Common myeloid progenitor, CD34-positive (primary cell): ENCODE data around the gene PCDHA8.
"Not testable (repeated sequence)": the region's sequence is repeated elsewhere in the genome, so short reads cannot be mapped to it uniquely, and the experiment has no call there.

Source experiments
- CTCF ChIA-PET: fragments of 350-600 bp; sonication (Branson Sonifier 250); formaldehyde crosslinking; loops from one replicate; lab custom pipeline; 2021; ENCODE audit warnings: antibody characterized with exemption; lab: Charles Lee
- POLR2A ChIA-PET: fragments of 350-600 bp; sonication (Branson Sonifier 250); formaldehyde crosslinking; loops from one replicate; lab custom pipeline; 2021; ENCODE audit warnings: antibody characterized with exemption; lab: Charles Lee
- DNase-seq, 3 donors: peaks; one replicate each; pipeline versions ENCODE4 v3.0.0 to v3.0.0-alpha.2; 2013
- H3K27ac ChIP-seq, 2 experiments: 1 replicate in 1 of 2; 2 replicates in 1 of 2; pipeline ENCODE4 v1.7.0; 2013; ENCODE audit warnings: inconsistent platforms in 2 of 2, low read length in 2 of 2, mild to moderate bottlenecking in 2 of 2, low read depth in 1 of 2, moderate library complexity in 1 of 2; ENCODE audit not compliant: severe bottlenecking in 2 of 2, insufficient read depth in 1 of 2, poor library complexity in 1 of 2
- H3K27me3 ChIP-seq, 5 experiments: replicated peaks in 2 of 5; 1 replicate in 3 of 5; 2 replicates in 2 of 5; pipeline versions ENCODE4 v1.6.1 to v1.7.0; 2013; ENCODE audit warnings: low read length in 4 of 5, mild to moderate bottlenecking in 2 of 5, moderate library complexity in 2 of 5, inconsistent platforms in 1 of 5; ENCODE audit not compliant: insufficient read depth in 5 of 5, control insufficient read depth in 4 of 5
- H3K36me3 ChIP-seq, 4 experiments: 1 replicate in 2 of 4; 2 replicates in 2 of 4; pipeline versions ENCODE4 v1.6.1 to v1.7.0; 2013; ENCODE audit warnings: low read length in 3 of 4, control low read depth in 1 of 4, mild to moderate bottlenecking in 1 of 4; ENCODE audit not compliant: control insufficient read depth in 4 of 4, insufficient read depth in 4 of 4
- H3K4me1 ChIP-seq, 4 experiments: 1 replicate in 3 of 4; 2 replicates in 1 of 4; pipeline versions ENCODE4 v1.6.1 to v1.7.1; 2013; ENCODE audit warnings: low read length in 3 of 4, mild to moderate bottlenecking in 3 of 4, control low read depth in 1 of 4, inconsistent platforms in 1 of 4, moderate library complexity in 1 of 4; ENCODE audit not compliant: control insufficient read depth in 4 of 4, insufficient read depth in 4 of 4; ENCODE audit errors: control extremely low read depth in 1 of 4
- H3K4me3 ChIP-seq, 7 experiments: 1 replicate in 4 of 7; 2 replicates in 3 of 7; pipeline versions ENCODE4 v1.5.1 to v1.7.0; 2013; ENCODE audit warnings: mild to moderate bottlenecking in 7 of 7, low read length in 6 of 7, moderate library complexity in 6 of 7, inconsistent platforms in 2 of 7, low read depth in 2 of 7, control low read depth in 1 of 7; ENCODE audit not compliant: insufficient read depth in 4 of 7, control insufficient read depth in 1 of 7; ENCODE audit errors: extremely low read depth in 1 of 7
- H3K9me3 ChIP-seq, 5 experiments: 1 replicate in 4 of 5; 2 replicates in 1 of 5; pipeline versions ENCODE4 v1.6.1 to v1.7.1; 2013; ENCODE audit warnings: low read length in 4 of 5, mild to moderate bottlenecking in 2 of 5, inconsistent platforms in 1 of 5, low read depth in 1 of 5, moderate library complexity in 1 of 5; ENCODE audit not compliant: control insufficient read depth in 4 of 5, insufficient read depth in 2 of 5; ENCODE audit errors: control extremely low read depth in 1 of 5
- WGBS: methylation state at CpG from one replicate; pipeline ENCODE4 v1.1.5; 2013; ENCODE audit not compliant: insufficient coverage; 5-methylcytosine and 5-hydroxymethylcytosine counted together

The PCDHA8 gene

GRCh38 chr5:140821375-140822280, 19.4 kb upstream of the PCDHA8 start, which contains the start of gene PCDHA5:
Gene PCDHA5, plus strand, starts transcription at chr5:140821613.
- WGBS: 33% methylated on average over 29 of the region's 39 CpGs
- Histone ChIP-seq H3K27ac (no peak within 1 kb of the TSS), H3K4me3 (no peak within 1 kb of the TSS), H3K36me3 (no peaks in the 10 kb centered on the region), H3K4me1 (no peaks in the 10 kb centered on the region), H3K9me3 (peaks cover 1 to 28% (median 21%) of the 10 kb centered on the region in 5 experiments), H3K27me3 (peaks cover 0 to 5% (median 2%) of the 10 kb centered on the region in 5 experiments)
- POLR2A ChIA-PET: no interaction called here
- CTCF ChIA-PET: no interaction called here
- peak in 2 of 3 donors; percentile 13 to 24 for DNase-seq

DNA sequence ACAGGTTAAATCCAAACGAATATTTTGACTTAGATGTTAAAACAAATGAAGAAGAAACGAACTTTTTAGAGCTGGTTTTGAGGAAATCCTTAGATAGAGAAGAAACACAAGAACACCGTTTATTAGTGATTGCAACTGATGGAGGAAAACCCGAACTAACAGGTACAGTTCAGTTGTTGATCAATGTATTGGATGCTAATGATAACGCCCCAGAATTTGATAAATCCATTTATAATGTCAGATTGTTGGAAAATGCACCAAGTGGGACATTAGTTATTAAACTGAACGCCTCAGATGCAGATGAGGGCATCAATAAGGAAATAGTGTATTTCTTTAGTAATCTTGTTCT, 18.7 kb upstream of the PCDHA8 start:
- POLR2A ChIA-PET: no interaction called here

DNA sequence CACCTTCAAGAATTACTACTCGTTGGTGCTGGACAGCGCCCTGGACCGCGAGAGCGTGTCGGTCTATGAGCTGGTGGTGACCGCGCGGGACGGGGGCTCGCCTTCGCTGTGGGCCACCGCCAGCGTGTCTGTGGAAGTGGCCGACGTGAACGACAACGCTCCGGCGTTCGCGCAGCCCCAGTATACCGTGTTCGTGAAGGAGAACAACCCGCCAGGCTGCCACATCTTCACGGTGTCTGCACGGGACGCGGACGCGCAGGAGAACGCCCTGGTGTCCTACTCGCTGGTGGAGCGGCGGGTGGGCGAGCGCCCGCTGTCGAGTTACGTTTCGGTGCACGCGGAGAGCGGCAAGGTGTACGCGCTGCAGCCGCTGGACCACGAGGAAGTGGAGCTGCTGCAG, 18.0 kb upstream of the PCDHA8 start:
- H3K36me3 ChIP-seq, POLR2A ChIA-PET, H3K4me1 ChIP-seq, H3K4me3 ChIP-seq, DNase-seq, H3K27ac ChIP-seq, CTCF ChIA-PET: not testable (repeated sequence)
- H3K9me3 ChIP-seq: peaks cover 5 to 33% (median 21%) of the 10 kb centered on the region in 5 experiments
- WGBS: 50% methylated on average over 46 of the region's 48 CpGs
- peaks cover 0 to 10% (median 8%) of the 10 kb centered on the region in 5 experiments for H3K27me3 ChIP-seq

More for the DNA sequence above, 18.7 kb upstream of the PCDHA8 start:
- Histone ChIP-seq H3K4me3 (no peak overlapping the region), H3K36me3 (no peaks in the 10 kb centered on the region), H3K27ac (no peak overlapping the region), H3K4me1 (no peaks in the 10 kb centered on the region), H3K27me3 (peaks cover 0 to 5% (median 2%) of the 10 kb centered on the region in 5 experiments), H3K9me3 (peaks cover 2 to 30% (median 21%) of the 10 kb centered on the region in 5 experiments)
- WGBS: 27% methylated on average over 3 of the region's 6 CpGs
- no peak for DNase-seq
- CTCF ChIA-PET: no interaction called here

GRCh38 chr5:140823475-140823874, 17.5 kb upstream of the PCDHA8 start:
- ChIA-PET CTCF (no interaction called here), POLR2A (no interaction called here)
- WGBS: 55% methylated on average over 38 of the region's 38 CpGs
- Histone ChIP-seq H3K4me3 (no peak overlapping the region), H3K36me3 (no peaks in the 10 kb centered on the region), H3K27me3 (peaks cover 0 to 15% (median 8%) of the 10 kb centered on the region in 5 experiments), H3K9me3 (peaks cover 5 to 36% (median 24%) of the 10 kb centered on the region in 5 experiments), H3K4me1 (no peaks in the 10 kb centered on the region), H3K27ac (no peak overlapping the region)
- no peak for DNase-seq

- H3K27me3 ChIP-seq: peaks cover 0 to 23% (median 8%) of the 10 kb centered on the region in 5 experiments
- WGBS: 23% methylated on average over 14 of the region's 27 CpGs
- H3K27ac ChIP-seq: no peak within 1 kb of the TSS
- POLR2A ChIA-PET: no interaction called here
- no peak within 1 kb of the TSS for H3K4me3 ChIP-seq
- H3K4me1 ChIP-seq: no peaks in the 10 kb centered on the region
- CTCF ChIA-PET: no interaction called here
- peak in 1 of 3 donors; percentile 4 for DNase-seq
- peaks cover 8 to 48% (median 28%) of the 10 kb centered on the region in 5 experiments for H3K9me3 ChIP-seq
- no peaks in the 10 kb centered on the region for H3K36me3 ChIP-seq
Measured at GRCh38 chr5:140827704-140828361, 13.2 kb upstream of the PCDHA8 start, which contains the start of gene PCDHA6. Gene PCDHA6, plus strand, starts transcription at chr5:140827960. Its CDS starts 132 bp downstream, at chr5:140828092.

GRCh38 chr5:140828362-140828737, 12.6 kb upstream of the PCDHA8 start:
- CTCF ChIA-PET: no interaction called here
- H3K4me1 ChIP-seq: no peaks in the 10 kb centered on the region
- H3K27ac ChIP-seq: no peak overlapping the region
- H3K27me3 ChIP-seq: peaks cover 0 to 25% (median 8%) of the 10 kb centered on the region in 5 experiments
- H3K36me3 ChIP-seq: no peaks in the 10 kb centered on the region
- DNase-seq: no peak
- H3K4me3 ChIP-seq: no peak overlapping the region
- H3K9me3 ChIP-seq: peaks cover 9 to 44% (median 24%) of the 10 kb centered on the region in 5 experiments
- WGBS: 17% methylated on average over 6 of the region's 18 CpGs
- POLR2A ChIA-PET: no interaction called here
